Tibial nerve (tissue), 4 donors: Measurements from ENCODE around the gene DPP10. TPM values are rescaled to one million over a fixed set of nuclear protein-coding genes. Genes with fewer than 3 reads are reported as not detected.

Experiments
- DNase-seq, 2 donors: peaks; one replicate each; pipeline ENCODE4 v3.0.0-alpha.2; 2019; ENCODE audit warnings: low spot score in 2 of 2
- H3K27ac ChIP-seq, 4 donors: fragments of 200-600 bp; sonication (generic) in 3 of 4; one replicate each; pipeline ENCODE4 v1.5.1; 2017 to 2019; ENCODE audit warnings: mild to moderate bottlenecking in 1 of 4
- H3K27me3 ChIP-seq, 2 donors: fragments of 200-600 bp; sonication (generic) in 1 of 2; one replicate each; pipeline versions ENCODE4 v1.5.1 to v1.6.0; 2017 to 2019
- H3K36me3 ChIP-seq, 3 donors: fragments of 200-600 bp; sonication (generic); one replicate each; pipeline ENCODE4 v1.5.1; 2018 to 2019
- H3K4me1 ChIP-seq, 4 donors: fragments of 200-600 bp; sonication (generic) in 3 of 4; one replicate each; pipeline ENCODE4 v1.5.1; 2017 to 2019
- H3K4me3 ChIP-seq, 4 donors: fragments of 200-600 bp; sonication (generic) in 3 of 4; one replicate each; pipeline ENCODE4 v1.5.1; 2017 to 2019; ENCODE audit warnings: mild to moderate bottlenecking in 1 of 4, moderate library complexity in 1 of 4
- H3K9me3 ChIP-seq, 4 donors: fragments of 200-600 bp; sonication (generic) in 3 of 4; one replicate each; pipeline ENCODE4 v1.5.1; 2017 to 2019
- EP300 ChIP-seq, 2 donors: sonication (generic); formaldehyde crosslinking; IDR thresholded peaks; one replicate each; pipeline ENCODE4 v1.6.1; 2017; ENCODE audit warnings: antibody characterized with exemption in 2 of 2, mild to moderate bottlenecking in 1 of 2
- POLR2A ChIP-seq, 2 donors: fragments of 450-650 bp; IDR thresholded peaks; one replicate each; pipeline ENCODE4 v1.6.1; 2017; ENCODE audit warnings: antibody characterized with exemption in 2 of 2, mild to moderate bottlenecking in 2 of 2, moderate library complexity in 2 of 2
- WGBS, 2 donors: methylation state at CpG; one replicate each; pipeline ENCODE4 v1.1.5; 2018; 5-methylcytosine and 5-hydroxymethylcytosine counted together
- total RNA-seq, 4 donors: library from RNA; depleted of rRNA; stranded (reverse); fragments of >200 nt; gene quantifications; one replicate each; pipeline ENCODE4 v1.1.0, GENCODE V29; 2016
- TF ChIP-seq, protein P1 (sequence below), 5 experiments: fragments of 200-600 bp in 3 of 5; fragments of 450-650 bp in 2 of 5; sonication (generic) in 3 of 5; IDR thresholded peaks; one replicate each; pipeline ENCODE4 v1.5.1; 2016 to 2019; ENCODE audit warnings: antibody characterized with exemption in 5 of 5, mild to moderate bottlenecking in 3 of 5, moderate library complexity in 2 of 5

DPP10 gene
- total RNA-seq, 4 donors from 2014 or later: 0.20 to 2.1 TPM; not detected in 2

DNA sequence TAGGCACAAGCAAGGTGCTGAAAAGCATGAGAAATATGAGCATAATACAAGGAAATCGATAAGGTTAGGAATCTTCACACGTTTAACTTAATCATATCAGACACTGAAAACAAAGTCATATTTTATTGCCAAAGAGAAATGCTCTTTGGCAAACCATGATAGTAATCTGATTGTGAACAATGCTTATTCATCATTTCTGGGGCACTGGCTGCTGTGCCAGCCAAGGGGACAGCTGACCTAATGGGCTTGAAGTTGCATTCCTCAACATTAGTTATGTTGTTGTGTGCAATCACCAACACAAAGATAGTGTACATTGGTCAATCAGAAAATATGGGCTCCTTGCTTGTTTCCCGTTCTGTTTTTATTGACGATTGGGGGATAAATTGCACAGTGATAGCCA is 83.5 kb downstream of the DPP10 start:
- Histone ChIP-seq H3K9me3 (no peaks in the 10 kb centered on the region), H3K27ac (no peak overlapping the region), H3K4me1 (no peaks in the 10 kb centered on the region), H3K27me3 (no peaks in the 10 kb centered on the region), H3K36me3 (no peaks in the 10 kb centered on the region), H3K4me3 (no peak overlapping the region)
- no peak for DNase-seq
- TF ChIP-seq POLR2A (IDR thresholded peaks at IDR 0.05): no peak
- TF ChIP-seq, protein P1, sequence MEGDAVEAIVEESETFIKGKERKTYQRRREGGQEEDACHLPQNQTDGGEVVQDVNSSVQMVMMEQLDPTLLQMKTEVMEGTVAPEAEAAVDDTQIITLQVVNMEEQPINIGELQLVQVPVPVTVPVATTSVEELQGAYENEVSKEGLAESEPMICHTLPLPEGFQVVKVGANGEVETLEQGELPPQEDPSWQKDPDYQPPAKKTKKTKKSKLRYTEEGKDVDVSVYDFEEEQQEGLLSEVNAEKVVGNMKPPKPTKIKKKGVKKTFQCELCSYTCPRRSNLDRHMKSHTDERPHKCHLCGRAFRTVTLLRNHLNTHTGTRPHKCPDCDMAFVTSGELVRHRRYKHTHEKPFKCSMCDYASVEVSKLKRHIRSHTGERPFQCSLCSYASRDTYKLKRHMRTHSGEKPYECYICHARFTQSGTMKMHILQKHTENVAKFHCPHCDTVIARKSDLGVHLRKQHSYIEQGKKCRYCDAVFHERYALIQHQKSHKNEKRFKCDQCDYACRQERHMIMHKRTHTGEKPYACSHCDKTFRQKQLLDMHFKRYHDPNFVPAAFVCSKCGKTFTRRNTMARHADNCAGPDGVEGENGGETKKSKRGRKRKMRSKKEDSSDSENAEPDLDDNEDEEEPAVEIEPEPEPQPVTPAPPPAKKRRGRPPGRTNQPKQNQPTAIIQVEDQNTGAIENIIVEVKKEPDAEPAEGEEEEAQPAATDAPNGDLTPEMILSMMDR (IDR thresholded peaks at IDR 0.05): no peak
- no peak for TF ChIP-seq EP300 (IDR thresholded peaks at IDR 0.05)
- 52 to 56% methylated on average over 4 of the region's 4 CpGs for WGBS, 2 donors

GRCh38 chr2:114526841-114527240 is 84.4 kb downstream of the DPP10 start:
- no peaks in the 10 kb centered on the region for H3K4me1 ChIP-seq
- H3K4me3 ChIP-seq: no peak overlapping the region
- no peaks in the 10 kb centered on the region for H3K27me3 ChIP-seq
- no peak for DNase-seq
- WGBS, 2 donors: 91 to 97% methylated on average over 1 of the region's 1 CpG
- no peaks in the 10 kb centered on the region for H3K9me3 ChIP-seq
- no peaks in the 10 kb centered on the region for H3K36me3 ChIP-seq
- H3K27ac ChIP-seq: no peak overlapping the region
- TF ChIP-seq EP300 (IDR thresholded peaks at IDR 0.05) (no peak), POLR2A (IDR thresholded peaks at IDR 0.05) (no peak)
- TF ChIP-seq, protein P1 (IDR thresholded peaks at IDR 0.05): no peak

DNA sequence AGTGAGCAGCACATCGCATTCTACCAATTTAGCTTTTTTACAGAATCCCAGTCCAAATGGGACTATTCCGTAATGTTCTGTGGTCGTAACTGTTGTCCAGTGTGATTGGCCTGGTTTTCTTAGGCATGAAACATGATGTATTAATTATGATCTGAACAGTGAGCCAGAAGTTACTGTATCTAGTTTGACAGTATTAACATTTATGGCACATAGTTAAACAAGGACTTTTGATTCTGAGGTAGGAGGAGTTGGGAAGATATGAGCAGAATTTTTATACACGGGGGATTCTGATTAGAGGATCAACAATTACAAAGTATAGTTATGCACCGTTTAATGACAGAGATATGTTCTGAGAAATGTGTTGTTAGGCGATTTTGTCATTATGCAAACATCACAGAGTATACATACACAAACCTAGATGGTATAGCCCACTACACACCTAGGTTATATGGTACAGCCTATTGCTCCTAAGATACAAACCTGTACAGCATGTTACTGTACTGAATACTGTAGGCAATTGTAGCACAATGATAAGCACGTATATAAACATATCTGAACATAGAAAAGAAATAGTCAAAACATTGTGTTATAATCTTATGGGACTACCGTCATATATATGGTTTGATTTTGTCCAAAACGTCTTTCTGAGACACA is 85.0 kb downstream of the DPP10 start:
- H3K27me3 ChIP-seq: no peaks in the 10 kb centered on the region
- no peaks in the 10 kb centered on the region for H3K9me3 ChIP-seq
- H3K36me3 ChIP-seq: no peaks in the 10 kb centered on the region
- no peak overlapping the region for H3K4me3 ChIP-seq
- 85% methylated on average over 9 of the region's 9 CpGs for WGBS, 2 donors
- TF ChIP-seq, protein P1 (IDR thresholded peaks at IDR 0.05): no peak
- TF ChIP-seq EP300 (IDR thresholded peaks at IDR 0.05) (no peak), POLR2A (IDR thresholded peaks at IDR 0.05) (no peak)
- no peak overlapping the region for H3K27ac ChIP-seq
- no peak for DNase-seq
- no peaks in the 10 kb centered on the region for H3K4me1 ChIP-seq

GRCh38 chr2:114534116-114535084 is 92.0 kb downstream of the DPP10 start:
- TF ChIP-seq POLR2A (IDR thresholded peaks at IDR 0.05) (no peak), EP300 (IDR thresholded peaks at IDR 0.05) (no peak)
- TF ChIP-seq, protein P1 (IDR thresholded peaks at IDR 0.05): no peak
- no peaks in the 10 kb centered on the region for H3K9me3 ChIP-seq
- no peaks in the 10 kb centered on the region for H3K27me3 ChIP-seq
- 40 to 51% methylated on average over 3 of the region's 3 CpGs for WGBS, 2 donors
- H3K36me3 ChIP-seq: no peaks in the 10 kb centered on the region
- no peak overlapping the region for H3K4me3 ChIP-seq
- peak overlapping the region in 1 of 4 donors; percentile 22 for H3K27ac ChIP-seq
- DNase-seq: no peak
- H3K4me1 ChIP-seq: peaks cover 0 to 16% (median 3%) of the 10 kb centered on the region in 4 donors

DNA sequence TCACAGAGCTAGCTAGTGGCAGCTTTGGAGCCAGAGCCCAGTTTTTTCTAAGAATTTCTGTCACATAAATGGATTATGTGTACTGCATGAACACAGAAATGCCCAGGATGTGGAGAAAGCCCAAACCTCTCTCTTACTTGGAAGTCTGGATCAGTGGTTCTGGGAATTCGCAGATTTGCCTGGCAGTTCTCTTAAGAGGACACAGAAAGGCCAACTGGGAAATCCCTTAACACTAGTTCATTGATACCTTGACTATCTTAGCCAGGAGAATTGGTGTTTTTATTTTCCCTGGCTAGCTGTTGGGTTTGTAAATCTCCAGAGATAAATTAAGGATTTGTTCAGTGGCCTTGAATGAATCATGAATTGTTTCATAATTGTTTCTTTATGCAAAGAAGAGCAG is 95.3 kb downstream of the DPP10 start:
- Histone ChIP-seq H3K9me3 (no peaks in the 10 kb centered on the region), H3K4me3 (no peak overlapping the region), H3K27ac (no peak overlapping the region), H3K27me3 (no peaks in the 10 kb centered on the region), H3K4me1 (peaks cover 0 to 18% (median 3%) of the 10 kb centered on the region in 4 donors), H3K36me3 (no peaks in the 10 kb centered on the region)
- TF ChIP-seq, protein P1 (IDR thresholded peaks at IDR 0.05): no peak
- WGBS, 2 donors: 58 to 70% methylated on average over 1 of the region's 1 CpG
- DNase-seq: no peak
